Type B pancreatic cell (in vitro differentiated cells): ENCODE measurements around the gene RPUSD3. TPM values are rescaled to one million over a fixed set of nuclear protein-coding genes. Genes with fewer than 3 reads are reported as not detected.

Experiments
- DNase-seq: peaks from one replicate; pipeline ENCODE4 v3.0.0; 2021; ENCODE audit warnings: mixed read lengths; ENCODE audit not compliant: unreplicated experiment; ENCODE audit errors: extremely low spot score
- H3K27ac Mint-ChIP-seq: 2 replicates; pipeline ENCODE4 v1.8.0; 2021; ENCODE audit warnings: mild to moderate bottlenecking, mixed read lengths
- H3K27me3 Mint-ChIP-seq: 2 replicates; pipeline ENCODE4 v1.8.0; 2021; ENCODE audit warnings: mixed read lengths
- H3K36me3 Mint-ChIP-seq: 2 replicates; pipeline ENCODE4 v1.8.0; 2021; ENCODE audit warnings: mixed read lengths
- H3K4me1 Mint-ChIP-seq: one replicate; pipeline ENCODE4 v1.8.0; 2021; ENCODE audit warnings: mixed read lengths; ENCODE audit not compliant: unreplicated experiment
- H3K4me3 Mint-ChIP-seq: 2 replicates; pipeline ENCODE4 v1.8.0; 2021; ENCODE audit warnings: mild to moderate bottlenecking, mixed read lengths
- H3K9me3 Mint-ChIP-seq: 2 replicates; pipeline ENCODE4 v1.8.0; 2021; ENCODE audit warnings: mixed read lengths
- CTCF ChIP-seq: fragments of 200-600 bp; sonication (generic); conservative IDR thresholded peaks from 2 replicates; pipeline ENCODE4 v1.5.0; 2021; ENCODE audit warnings: antibody characterized with exemption, mild to moderate bottlenecking
- total RNA-seq: library from RNA; stranded (reverse); gene quantifications from 2 replicates; pipeline ENCODE4 v1.2.1, GENCODE V29; 2021; ENCODE audit warnings: low replicate concordance

The RPUSD3 gene
- total RNA-seq, 1 donor from 2014 or later, result 55.0 TPM

DNA sequence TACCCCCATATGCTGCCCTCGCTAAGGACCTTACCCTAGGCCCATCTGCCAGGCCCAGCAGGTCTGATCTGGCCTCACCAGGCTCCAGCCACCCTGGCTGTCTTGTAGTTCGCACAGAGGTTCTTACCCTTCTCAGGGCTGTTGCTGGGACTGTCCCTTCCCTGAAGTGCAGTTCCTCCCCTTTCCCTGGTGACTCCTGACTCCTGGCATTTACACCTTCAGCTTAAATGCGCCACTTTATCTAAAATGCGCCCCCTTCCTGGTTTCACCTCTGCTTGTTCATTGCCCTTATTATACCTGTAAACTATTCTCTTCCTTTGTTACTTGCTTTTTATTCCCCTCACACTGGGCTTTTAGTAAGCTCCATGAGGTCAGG is 34.6 kb downstream of the RPUSD3 start:
- TF ChIP-seq CTCF, result no peak
- H3K27ac Mint-ChIP-seq, result peak overlapping the region; percentile 88
- DNase-seq, result no peak
- no peaks in the 10 kb centered on the region for H3K27me3 Mint-ChIP-seq
- H3K9me3 Mint-ChIP-seq, result no peaks in the 10 kb centered on the region
- peaks cover 5% of the 10 kb centered on the region for H3K36me3 Mint-ChIP-seq
- H3K4me1 Mint-ChIP-seq, result peaks cover 33% of the 10 kb centered on the region
- H3K4me3 Mint-ChIP-seq, result peak overlapping the region; percentile 90

DNA sequence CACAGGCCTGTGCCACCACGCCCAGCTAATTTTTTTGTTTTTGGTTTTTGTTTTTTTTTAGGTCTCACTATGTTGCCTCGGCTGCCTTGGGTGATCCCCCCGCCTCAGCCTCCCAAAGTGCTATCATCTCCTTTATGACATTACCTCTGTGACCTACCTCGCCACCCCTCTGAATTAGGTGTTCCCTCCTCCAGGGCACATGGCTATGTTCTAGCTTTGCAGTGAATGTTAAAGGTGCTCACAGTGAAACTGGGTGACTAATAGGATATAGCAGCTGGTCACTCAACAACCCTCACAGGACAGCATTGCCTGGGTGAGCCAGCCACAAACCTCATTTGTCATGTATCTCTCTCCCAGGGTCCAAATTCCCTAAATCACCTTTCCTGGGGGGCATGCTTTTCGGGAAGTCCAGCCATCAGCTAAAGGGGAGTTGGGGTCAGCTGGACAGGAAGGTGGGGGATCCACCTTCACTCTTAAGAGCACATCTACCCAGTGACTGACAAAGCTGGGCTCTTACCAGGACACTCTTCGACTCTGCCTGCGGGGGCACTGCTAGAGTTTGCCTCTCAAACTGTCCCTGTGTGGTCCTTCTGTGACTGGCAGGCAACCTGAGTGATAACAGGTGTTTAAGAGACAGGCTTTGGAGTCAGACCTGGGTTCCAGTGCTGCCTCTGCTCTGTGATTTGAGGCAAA is 35.3 kb downstream of the RPUSD3 start:
- H3K36me3 Mint-ChIP-seq, result peaks cover 9% of the 10 kb centered on the region
- TF ChIP-seq CTCF, result peak; percentile 50
- peak overlapping the region; percentile 90 for H3K4me3 Mint-ChIP-seq
- H3K4me1 Mint-ChIP-seq, result peaks cover 33% of the 10 kb centered on the region
- H3K27ac Mint-ChIP-seq, result peak overlapping the region; percentile 88
- H3K9me3 Mint-ChIP-seq, result no peaks in the 10 kb centered on the region
- DNase-seq, result no peak
- H3K27me3 Mint-ChIP-seq, result no peaks in the 10 kb centered on the region

DNA sequence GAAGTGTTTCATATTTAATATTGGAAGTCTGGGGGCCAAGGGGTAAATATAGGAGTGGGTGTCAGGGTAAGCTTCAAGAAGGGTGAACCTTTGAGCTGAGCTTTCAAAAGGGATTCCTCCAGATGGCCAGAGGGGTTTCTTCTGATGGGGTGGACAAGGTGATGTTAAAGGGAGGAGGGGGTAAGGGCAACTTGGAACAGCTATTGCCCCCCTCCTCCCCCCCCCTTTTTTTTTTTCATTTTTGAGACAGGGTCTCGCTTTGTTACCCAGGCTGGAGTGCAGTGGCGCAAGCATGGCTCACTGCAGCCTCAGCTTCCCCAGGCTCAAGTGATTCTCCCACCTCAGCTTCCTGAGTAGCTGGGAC is 35.8 kb downstream of the RPUSD3 start:
- no peaks in the 10 kb centered on the region for H3K9me3 Mint-ChIP-seq
- peak overlapping the region; percentile 54 for H3K27ac Mint-ChIP-seq
- no peak for DNase-seq
- peaks cover 14% of the 10 kb centered on the region for H3K36me3 Mint-ChIP-seq
- H3K27me3 Mint-ChIP-seq, result no peaks in the 10 kb centered on the region
- H3K4me1 Mint-ChIP-seq, result peaks cover 33% of the 10 kb centered on the region
- TF ChIP-seq CTCF, result no peak
- no peak overlapping the region for H3K4me3 Mint-ChIP-seq

- Mint-ChIP-seq H3K9me3 (no peaks in the 10 kb centered on the region), H3K4me1 (peaks cover 33% of the 10 kb centered on the region), H3K36me3 (peaks cover 14% of the 10 kb centered on the region), H3K27ac (peak overlapping the region; percentile 54), H3K4me3 (no peak overlapping the region), H3K27me3 (no peaks in the 10 kb centered on the region)
- no peak for DNase-seq
- no peak for TF ChIP-seq CTCF
Observed at GRCh38 chr3:9806688-9807589, 36.9 kb downstream of the RPUSD3 start.

DNA sequence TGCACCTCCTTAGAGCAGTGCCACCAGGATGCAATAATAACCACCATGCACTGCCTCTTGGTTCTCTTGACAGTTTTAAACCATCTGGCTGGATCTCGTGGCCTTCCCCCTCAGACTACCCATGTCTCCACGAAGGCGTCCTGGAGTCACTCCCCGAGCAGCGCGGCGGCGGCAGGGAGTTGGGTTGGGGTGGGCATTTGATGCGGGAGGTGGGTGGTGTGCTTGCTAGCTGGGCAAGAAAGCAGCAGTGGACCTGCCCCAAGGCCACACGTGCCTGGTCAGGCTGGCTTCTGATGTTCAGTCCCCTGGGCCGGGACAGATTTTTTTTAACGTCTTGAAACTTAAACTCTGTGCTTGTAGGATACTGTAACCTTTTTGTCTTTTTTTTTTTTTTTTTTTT is 37.7 kb downstream of the RPUSD3 start:
- TF ChIP-seq CTCF, result no peak
- H3K27me3 Mint-ChIP-seq, result no peaks in the 10 kb centered on the region
- H3K27ac Mint-ChIP-seq, result no peak overlapping the region
- peaks cover 14% of the 10 kb centered on the region for H3K36me3 Mint-ChIP-seq
- H3K9me3 Mint-ChIP-seq, result no peaks in the 10 kb centered on the region
- DNase-seq, result no peak
- H3K4me1 Mint-ChIP-seq, result peaks cover 28% of the 10 kb centered on the region
- no peak overlapping the region for H3K4me3 Mint-ChIP-seq
